ENCODE results near the gene SP3. TPM values are rescaled to one million over a fixed set of nuclear protein-coding genes. Genes with fewer than 3 reads are reported as not detected.

Gene SP3
- total RNA-seq, 2 experiments from 2014 or later = 83.8 to 91.4 TPM

- ChIA-PET CTCF (interaction anchor here (0.6 to 2.1 kb wide), 7 partner anchors 9 to 253 kb away, joined by 3 to 7 read pairs (median 4); no protein-coding TSS in a partner anchor), POLR2A (interaction anchor here (0.6 kb wide), 1 partner anchor 492 kb away, joined by 3 read pairs; no protein-coding TSS in a partner anchor)
These were observed 81.0 kb downstream of the SP3 start for GRCh38 chr2:173884025-173884802.

GRCh38 chr2:173881886-173882285 lies 83.3 kb downstream of the SP3 start:
- Mint-ChIP-seq H3K9me3 (ENCODE audit: low read depth) (no peaks in the 10 kb centered on the region), H3K27me3 (peaks cover 13% of the 10 kb centered on the region), H3K4me3 (no peak overlapping the region), H3K36me3 (ENCODE audit: low read depth) (no peaks in the 10 kb centered on the region), H3K4me1 (no peaks in the 10 kb centered on the region), H3K27ac (no peak overlapping the region)
- intact Hi-C loops (cut with DNase I, micrococcal nuclease) = loop anchor here (2.0 to 10.0 kb wide), 3 partner anchors 157 to 460 kb away; partner anchors contain the start of gene SP9 (in 1 of the 2)
- CTCF ChIA-PET = no interaction called here
- ATAC-seq (no peak), DNase-seq (no peak)
- POLR2A ChIA-PET = no interaction called here

More at GRCh38 chr2:173884025-173884802, 81.0 kb downstream of the SP3 start:
- H3K9me3 Mint-ChIP-seq (ENCODE audit: low read depth) = peaks cover 5% of the 10 kb centered on the region
- DNase-seq = peak; percentile 53
- no peaks in the 10 kb centered on the region for H3K4me1 Mint-ChIP-seq
- no peak overlapping the region for H3K4me3 Mint-ChIP-seq
- intact Hi-C loops (cut with DNase I, micrococcal nuclease) = loop anchor here (5.0 to 10.0 kb wide), 2 partner anchors 451 to 458 kb away; partner anchors contain the start of gene SP9 (in 1 of the 2)
- ATAC-seq = no peak
- H3K27ac Mint-ChIP-seq = no peak overlapping the region
- peaks cover 12% of the 10 kb centered on the region for H3K27me3 Mint-ChIP-seq
- peaks cover 4% of the 10 kb centered on the region for H3K36me3 Mint-ChIP-seq (ENCODE audit: low read depth)

GRCh38 chr2:173881461-173881860 lies 83.7 kb downstream of the SP3 start:
- ATAC-seq (no peak), DNase-seq (no peak)
- H3K4me1 Mint-ChIP-seq = no peaks in the 10 kb centered on the region
- ChIA-PET CTCF (no interaction called here), POLR2A (no interaction called here)
- H3K27ac Mint-ChIP-seq = no peak overlapping the region
- intact Hi-C loops (cut with DNase I, micrococcal nuclease) = loop anchor here (5.0 to 10.0 kb wide), 2 partner anchors 453 to 461 kb away; partner anchors contain the start of gene SP9 (in 1 of the 2)
- no peaks in the 10 kb centered on the region for H3K9me3 Mint-ChIP-seq (ENCODE audit: low read depth)
- H3K36me3 Mint-ChIP-seq (ENCODE audit: low read depth) = no peaks in the 10 kb centered on the region
- peaks cover 13% of the 10 kb centered on the region for H3K27me3 Mint-ChIP-seq
- H3K4me3 Mint-ChIP-seq = no peak overlapping the region

GRCh38 chr2:173880561-173880960 lies 84.6 kb downstream of the SP3 start:
- Mint-ChIP-seq H3K4me1 (no peaks in the 10 kb centered on the region), H3K9me3 (ENCODE audit: low read depth) (no peaks in the 10 kb centered on the region), H3K27ac (no peak overlapping the region), H3K27me3 (peaks cover 11% of the 10 kb centered on the region), H3K4me3 (no peak overlapping the region), H3K36me3 (ENCODE audit: low read depth) (no peaks in the 10 kb centered on the region)
- ATAC-seq = no peak
- ChIA-PET CTCF (no interaction called here), POLR2A (no interaction called here)
- no peak for DNase-seq
- intact Hi-C loops (cut with DNase I, micrococcal nuclease) = loop anchor here (5.0 to 10.0 kb wide), 2 partner anchors 454 to 462 kb away; partner anchors contain the start of gene SP9 (in 1 of the 2)

GRCh38 chr2:173876833-173877413 lies 88.2 kb downstream of the SP3 start:
- Mint-ChIP-seq H3K36me3 (ENCODE audit: low read depth) (no peaks in the 10 kb centered on the region), H3K9me3 (ENCODE audit: low read depth) (no peaks in the 10 kb centered on the region), H3K27me3 (peaks cover 7% of the 10 kb centered on the region), H3K4me1 (no peaks in the 10 kb centered on the region), H3K4me3 (no peak overlapping the region), H3K27ac (no peak overlapping the region)
- ChIA-PET CTCF (interaction anchor here (0.6 to 0.7 kb wide), 2 partner anchors 59 to 118 kb away, joined by 3 read pairs; no protein-coding TSS in a partner anchor), POLR2A (no interaction called here)
- ATAC-seq (no peak), DNase-seq (no peak)
- intact Hi-C loops (cut with DNase I, micrococcal nuclease) = no loop called here

GRCh38 chr2:173874894-173875237 lies 90.3 kb downstream of the SP3 start:
- ChIA-PET POLR2A (no interaction called here), CTCF (interaction anchor here (1.0 to 1.6 kb wide), 2 partner anchors 9 to 11 kb away, joined by 3 to 4 read pairs; no protein-coding TSS in a partner anchor)
- Mint-ChIP-seq H3K9me3 (ENCODE audit: low read depth) (no peaks in the 10 kb centered on the region), H3K27me3 (peaks cover 7% of the 10 kb centered on the region), H3K27ac (no peak overlapping the region), H3K4me3 (no peak overlapping the region), H3K36me3 (ENCODE audit: low read depth) (no peaks in the 10 kb centered on the region), H3K4me1 (no peaks in the 10 kb centered on the region)
- ATAC-seq = no peak
- intact Hi-C loops (cut with DNase I, micrococcal nuclease) = no loop called here
- DNase-seq = no peak

- Mint-ChIP-seq H3K27me3 (peaks cover 6% of the 10 kb centered on the region), H3K4me1 (no peaks in the 10 kb centered on the region), H3K36me3 (ENCODE audit: low read depth) (no peaks in the 10 kb centered on the region), H3K27ac (no peak overlapping the region), H3K9me3 (ENCODE audit: low read depth) (no peaks in the 10 kb centered on the region), H3K4me3 (no peak overlapping the region)
- intact Hi-C loops (cut with DNase I, micrococcal nuclease) = no loop called here
- ChIA-PET CTCF (interaction anchor here (1.0 kb wide), 1 partner anchor 10 kb away, joined by 3 read pairs; no protein-coding TSS in a partner anchor), POLR2A (no interaction called here)
- ATAC-seq (no peak), DNase-seq (no peak)
These were observed 90.9 kb downstream of the SP3 start for GRCh38 chr2:173874003-173874893.

- ATAC-seq (no peak), DNase-seq (no peak)
- Mint-ChIP-seq H3K36me3 (ENCODE audit: low read depth) (no peaks in the 10 kb centered on the region), H3K27me3 (peaks cover 7% of the 10 kb centered on the region), H3K4me3 (no peak overlapping the region), H3K4me1 (no peaks in the 10 kb centered on the region), H3K9me3 (ENCODE audit: low read depth) (no peaks in the 10 kb centered on the region), H3K27ac (no peak overlapping the region)
- CTCF ChIA-PET = no interaction called here
- intact Hi-C loops (cut with DNase I, micrococcal nuclease) = no loop called here
- POLR2A ChIA-PET = no interaction called here
These were observed 92.5 kb downstream of the SP3 start for GRCh38 chr2:173872714-173873113.

GRCh38 chr2:173869244-173870229 lies 95.6 kb downstream of the SP3 start:
- Mint-ChIP-seq H3K27ac (no peak overlapping the region), H3K9me3 (ENCODE audit: low read depth) (no peaks in the 10 kb centered on the region), H3K4me3 (no peak overlapping the region), H3K27me3 (peaks cover 4% of the 10 kb centered on the region), H3K4me1 (no peaks in the 10 kb centered on the region), H3K36me3 (ENCODE audit: low read depth) (no peaks in the 10 kb centered on the region)
- ChIA-PET CTCF (interaction anchor here (1.4 kb wide), 1 partner anchor 15 kb away, joined by 4 read pairs; no protein-coding TSS in a partner anchor), POLR2A (no interaction called here)
- intact Hi-C loops (cut with DNase I, micrococcal nuclease) = no loop called here
- no peak for ATAC-seq
- DNase-seq = no peak

- Mint-ChIP-seq H3K4me3 (no peak overlapping the region), H3K27me3 (peaks cover 4% of the 10 kb centered on the region), H3K27ac (no peak overlapping the region), H3K4me1 (no peaks in the 10 kb centered on the region), H3K36me3 (ENCODE audit: low read depth) (no peaks in the 10 kb centered on the region), H3K9me3 (ENCODE audit: low read depth) (no peaks in the 10 kb centered on the region)
- ATAC-seq (no peak), DNase-seq (no peak)
- CTCF ChIA-PET = no interaction called here
- intact Hi-C loops (cut with DNase I, micrococcal nuclease) = no loop called here
- POLR2A ChIA-PET = no interaction called here
These were observed 96.8 kb downstream of the SP3 start for GRCh38 chr2:173868406-173868805.
